GM23338 (cell line): Measurements from ENCODE around the gene RIPOR3. TPM values are rescaled to one million over a fixed set of nuclear protein-coding genes. Genes with fewer than 3 reads are reported as not detected.

ENCODE experiments used
- ATAC-seq: fragments of 200-7000 bp; cut with Tn5 transposase; 3 replicates; pipeline ENCODE4 v1.9.1; 2020
- DNase-seq: peaks from one replicate; pipeline ENCODE4 v3.0.0-alpha.2; 2015; ENCODE audit warnings: low spot score
- H2AFZ ChIP-seq: fragments of 200-600 bp; sonication (generic); 2 replicates; pipeline ENCODE4 v1.8.0; 2016; ENCODE audit warnings: antibody characterized with exemption, mild to moderate bottlenecking, moderate library complexity
- H3F3A ChIP-seq: fragments of 200-600 bp; sonication (generic); replicated peaks from 2 replicates; pipeline ENCODE4 v1.8.0; 2017; ENCODE audit warnings: antibody characterized with exemption, mixed run types, low read depth
- H3K27ac ChIP-seq: fragments of 200-600 bp; sonication (generic); 2 replicates; pipeline ENCODE4 v1.6.1; 2016; ENCODE audit warnings: low read depth
- H3K27me3 ChIP-seq: fragments of 200-600 bp; sonication (generic); 2 replicates; pipeline ENCODE4 v1.8.0; 2016; ENCODE audit warnings: mild to moderate bottlenecking, mixed run types, moderate library complexity; ENCODE audit not compliant: insufficient read depth
- H3K36me3 ChIP-seq: fragments of 200-600 bp; sonication (generic); 2 replicates; pipeline ENCODE4 v1.8.0; 2016; ENCODE audit warnings: mild to moderate bottlenecking; ENCODE audit not compliant: insufficient read depth
- H3K4me1 ChIP-seq: fragments of 200-600 bp; sonication (generic); 2 replicates; pipeline ENCODE4 v1.8.0; 2016; ENCODE audit warnings: mild to moderate bottlenecking, moderate library complexity; ENCODE audit not compliant: insufficient read depth
- H3K4me2 ChIP-seq: fragments of 200-600 bp; sonication (generic); 2 replicates; pipeline ENCODE4 v1.7.1; 2017; ENCODE audit warnings: mixed run types
- H3K4me3 ChIP-seq: fragments of 200-600 bp; sonication (generic); 2 replicates; pipeline ENCODE4 v1.6.1; 2016; ENCODE audit warnings: mixed run types
- H3K79me2 ChIP-seq: fragments of 200-600 bp; sonication (generic); replicated peaks from 2 replicates; pipeline ENCODE4 v1.8.0; 2017; ENCODE audit warnings: mild to moderate bottlenecking; ENCODE audit not compliant: insufficient read depth
- H3K9me2 ChIP-seq: fragments of 200-600 bp; sonication (generic); 2 replicates; pipeline ENCODE4 v1.8.0; 2017; ENCODE audit not compliant: insufficient read depth
- H4K20me1 ChIP-seq: fragments of 200-600 bp; sonication (generic); replicated peaks from 2 replicates; pipeline ENCODE4 v1.8.0; 2017; ENCODE audit warnings: mild to moderate bottlenecking; ENCODE audit not compliant: insufficient read depth
- H3K27ac Mint-ChIP-seq: 2 replicates; pipeline ENCODE4 v1.8.0; 2020; ENCODE audit warnings: inconsistent platforms, mild to moderate bottlenecking, moderate library complexity, mixed read lengths
- H3K27me3 Mint-ChIP-seq: 3 replicates; pipeline ENCODE4 v1.8.0; 2022; ENCODE audit warnings: low read depth, mild to moderate bottlenecking, moderate library complexity, mixed read lengths, inconsistent platforms; ENCODE audit not compliant: insufficient read depth, poor library complexity
- H3K36me3 Mint-ChIP-seq: 3 replicates; pipeline ENCODE4 v1.8.0; 2021; ENCODE audit warnings: low read depth, mild to moderate bottlenecking, inconsistent platforms, moderate library complexity, mixed read lengths
- H3K4me1 Mint-ChIP-seq: 3 replicates; pipeline ENCODE4 v1.8.0; 2020; ENCODE audit warnings: mild to moderate bottlenecking, inconsistent platforms, mixed read lengths
- H3K4me3 Mint-ChIP-seq: 3 replicates; pipeline ENCODE4 v1.8.0; 2021; ENCODE audit warnings: moderate library complexity, mild to moderate bottlenecking, inconsistent platforms, mixed read lengths
- H3K9me3 Mint-ChIP-seq: 3 replicates; pipeline ENCODE4 v1.8.0; 2020; ENCODE audit warnings: moderate library complexity, mild to moderate bottlenecking, inconsistent platforms, mixed read lengths
- CREB1 ChIP-seq: fragments of 250-450 bp; sonication (Bioruptor Pico); IDR thresholded peaks from 2 replicates; pipeline ENCODE4 v1.5.0; 2020; ENCODE audit warnings: low read depth, mild to moderate bottlenecking, moderate library complexity
- EZH2 ChIP-seq: fragments of 200-600 bp; sonication (generic); IDR thresholded peaks from one replicate; pipeline ENCODE4 v1.8.0; 2017; ENCODE audit warnings: antibody characterized with exemption, mild to moderate bottlenecking, low read depth; ENCODE audit not compliant: unreplicated experiment
- POLR2AphosphoS5 ChIP-seq: IDR thresholded peaks from 2 replicates; pipeline ENCODE4 v1.6.1; 2016; ENCODE audit warnings: antibody characterized with exemption, low read depth
- REST ChIP-seq: IDR thresholded peaks from one replicate; pipeline ENCODE4 v1.6.1; 2018; ENCODE audit warnings: antibody characterized with exemption; ENCODE audit not compliant: unreplicated experiment
- ZNF114 ChIP-seq: fragments of 250-450 bp; sonication (Bioruptor Pico); IDR thresholded peaks from 2 replicates; pipeline ENCODE4 v1.5.0; 2020; ENCODE audit warnings: mild to moderate bottlenecking, moderate library complexity
- ZNF331 ChIP-seq: fragments of 250-450 bp; sonication (Bioruptor Pico); IDR thresholded peaks from 2 replicates; pipeline ENCODE4 v1.5.0; 2020; ENCODE audit warnings: low read depth, mild to moderate bottlenecking, moderate library complexity
- polyA plus RNA-seq: library from polyadenylated mRNA; unstranded; fragments of >200 nt; fragmentation: Nextera tagmentation; extraction: Ambion mirVana; gene quantifications from 2 replicates; pipeline ENCODE4 v1.2.1, GENCODE V29; 2016
- total RNA-seq: library from RNA; depleted of rRNA; stranded (reverse); fragments of >200 nt; shearing (Covaris generic); gene quantifications from 2 replicates; pipeline ENCODE4 v1.2.3, GENCODE V29; 2014
- TF ChIP-seq, protein P1 (sequence below): fragments of 250-450 bp; sonication (Bioruptor Pico); IDR thresholded peaks from 2 replicates; pipeline ENCODE4 v1.5.0; 2020; ENCODE audit warnings: mild to moderate bottlenecking, moderate library complexity
- TF ChIP-seq, protein P2 (sequence below), 2 experiments: fragments of 200-600 bp in 1 of 2; sonication (generic) in 1 of 2; conservative IDR thresholded peaks; 2 replicates each; pipeline versions ENCODE4 v1.5.1 to v1.6.1; 2016 to 2017; ENCODE audit warnings: antibody characterized with exemption in 2 of 2, low read depth in 2 of 2, mild to moderate bottlenecking in 2 of 2, moderate library complexity in 1 of 2

The RIPOR3 gene
- total and polyA plus RNA-seq, 2 experiments from 2014 or later, result 4.9 to 6.3 TPM

DNA sequence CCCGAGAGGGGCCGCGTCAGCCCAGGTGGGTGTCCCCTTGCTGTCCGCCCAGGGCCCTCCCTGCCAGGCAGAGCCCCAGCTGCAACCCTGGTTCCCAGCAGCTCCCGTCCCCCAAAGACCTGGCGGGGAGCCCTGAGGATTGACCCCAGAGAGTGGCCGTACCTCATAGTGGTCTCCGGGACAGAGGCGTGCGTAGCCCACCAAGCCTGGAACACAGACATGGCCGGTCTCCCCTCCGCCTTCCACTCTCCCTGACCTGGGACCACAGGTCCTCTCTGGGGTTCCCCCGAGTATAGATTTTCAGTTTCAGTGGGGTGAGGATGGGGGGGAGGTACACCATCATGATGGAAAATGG lies 82.6 kb downstream of the RIPOR3 start:
- Mint-ChIP-seq H3K27ac (no peak overlapping the region), H3K4me3 (no peak overlapping the region), H3K27me3 (peaks cover 5% of the 10 kb centered on the region), H3K4me1 (peaks cover 14% of the 10 kb centered on the region; the same call in 2 of the 3 replicates), H3K36me3 (no peaks in the 10 kb centered on the region), H3K9me3 (no peaks in the 10 kb centered on the region; the same call in 2 of the 3 replicates)
- H3K4me2 ChIP-seq, result no peak overlapping the region
- no peaks in the 10 kb centered on the region for H3K4me1 ChIP-seq
- no peaks in the 10 kb centered on the region for H3F3A ChIP-seq
- TF ChIP-seq EZH2 (no peak), CREB1 (CRISPR knock-in tag) (no peak), POLR2AphosphoS5 (no peak), ZNF331 (CRISPR knock-in tag) (no peak), REST (no peak), ZNF114 (no peak)
- TF ChIP-seq, protein P1, sequence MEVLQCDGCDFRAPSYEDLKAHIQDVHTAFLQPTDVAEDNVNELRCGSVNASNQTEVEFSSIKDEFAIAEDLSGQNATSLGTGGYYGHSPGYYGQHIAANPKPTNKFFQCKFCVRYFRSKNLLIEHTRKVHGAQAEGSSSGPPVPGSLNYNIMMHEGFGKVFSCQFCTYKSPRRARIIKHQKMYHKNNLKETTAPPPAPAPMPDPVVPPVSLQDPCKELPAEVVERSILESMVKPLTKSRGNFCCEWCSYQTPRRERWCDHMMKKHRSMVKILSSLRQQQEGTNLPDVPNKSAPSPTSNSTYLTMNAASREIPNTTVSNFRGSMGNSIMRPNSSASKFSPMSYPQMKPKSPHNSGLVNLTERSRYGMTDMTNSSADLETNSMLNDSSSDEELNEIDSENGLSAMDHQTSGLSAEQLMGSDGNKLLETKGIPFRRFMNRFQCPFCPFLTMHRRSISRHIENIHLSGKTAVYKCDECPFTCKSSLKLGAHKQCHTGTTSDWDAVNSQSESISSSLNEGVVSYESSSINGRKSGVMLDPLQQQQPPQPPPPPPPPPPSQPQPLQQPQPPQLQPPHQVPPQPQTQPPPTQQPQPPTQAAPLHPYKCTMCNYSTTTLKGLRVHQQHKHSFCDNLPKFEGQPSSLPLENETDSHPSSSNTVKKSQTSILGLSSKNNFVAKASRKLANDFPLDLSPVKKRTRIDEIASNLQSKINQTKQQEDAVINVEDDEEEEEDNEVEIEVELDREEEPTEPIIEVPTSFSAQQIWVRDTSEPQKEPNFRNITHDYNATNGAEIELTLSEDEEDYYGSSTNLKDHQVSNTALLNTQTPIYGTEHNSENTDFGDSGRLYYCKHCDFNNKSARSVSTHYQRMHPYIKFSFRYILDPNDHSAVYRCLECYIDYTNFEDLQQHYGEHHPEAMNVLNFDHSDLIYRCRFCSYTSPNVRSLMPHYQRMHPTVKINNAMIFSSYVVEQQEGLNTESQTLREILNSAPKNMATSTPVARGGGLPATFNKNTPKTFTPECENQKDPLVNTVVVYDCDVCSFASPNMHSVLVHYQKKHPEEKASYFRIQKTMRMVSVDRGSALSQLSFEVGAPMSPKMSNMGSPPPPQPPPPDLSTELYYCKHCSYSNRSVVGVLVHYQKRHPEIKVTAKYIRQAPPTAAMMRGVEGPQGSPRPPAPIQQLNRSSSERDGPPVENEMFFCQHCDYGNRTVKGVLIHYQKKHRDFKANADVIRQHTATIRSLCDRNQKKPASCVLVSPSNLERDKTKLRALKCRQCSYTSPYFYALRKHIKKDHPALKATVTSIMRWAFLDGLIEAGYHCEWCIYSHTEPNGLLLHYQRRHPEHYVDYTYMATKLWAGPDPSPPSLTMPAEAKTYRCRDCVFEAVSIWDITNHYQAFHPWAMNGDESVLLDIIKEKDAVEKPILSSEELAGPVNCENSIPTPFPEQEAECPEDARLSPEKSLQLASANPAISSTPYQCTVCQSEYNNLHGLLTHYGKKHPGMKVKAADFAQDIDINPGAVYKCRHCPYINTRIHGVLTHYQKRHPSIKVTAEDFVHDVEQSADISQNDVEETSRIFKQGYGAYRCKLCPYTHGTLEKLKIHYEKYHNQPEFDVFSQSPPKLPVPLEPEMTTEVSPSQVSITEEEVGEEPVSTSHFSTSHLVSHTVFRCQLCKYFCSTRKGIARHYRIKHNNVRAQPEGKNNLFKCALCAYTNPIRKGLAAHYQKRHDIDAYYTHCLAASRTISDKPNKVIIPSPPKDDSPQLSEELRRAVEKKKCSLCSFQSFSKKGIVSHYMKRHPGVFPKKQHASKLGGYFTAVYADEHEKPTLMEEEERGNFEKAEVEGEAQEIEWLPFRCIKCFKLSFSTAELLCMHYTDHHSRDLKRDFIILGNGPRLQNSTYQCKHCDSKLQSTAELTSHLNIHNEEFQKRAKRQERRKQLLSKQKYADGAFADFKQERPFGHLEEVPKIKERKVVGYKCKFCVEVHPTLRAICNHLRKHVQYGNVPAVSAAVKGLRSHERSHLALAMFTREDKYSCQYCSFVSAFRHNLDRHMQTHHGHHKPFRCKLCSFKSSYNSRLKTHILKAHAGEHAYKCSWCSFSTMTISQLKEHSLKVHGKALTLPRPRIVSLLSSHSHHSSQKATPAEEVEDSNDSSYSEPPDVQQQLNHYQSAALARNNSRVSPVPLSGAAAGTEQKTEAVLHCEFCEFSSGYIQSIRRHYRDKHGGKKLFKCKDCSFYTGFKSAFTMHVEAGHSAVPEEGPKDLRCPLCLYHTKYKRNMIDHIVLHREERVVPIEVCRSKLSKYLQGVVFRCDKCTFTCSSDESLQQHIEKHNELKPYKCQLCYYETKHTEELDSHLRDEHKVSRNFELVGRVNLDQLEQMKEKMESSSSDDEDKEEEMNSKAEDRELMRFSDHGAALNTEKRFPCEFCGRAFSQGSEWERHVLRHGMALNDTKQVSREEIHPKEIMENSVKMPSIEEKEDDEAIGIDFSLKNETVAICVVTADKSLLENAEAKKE (CRISPR knock-in tag), result no peak
- TF ChIP-seq, protein P2, sequence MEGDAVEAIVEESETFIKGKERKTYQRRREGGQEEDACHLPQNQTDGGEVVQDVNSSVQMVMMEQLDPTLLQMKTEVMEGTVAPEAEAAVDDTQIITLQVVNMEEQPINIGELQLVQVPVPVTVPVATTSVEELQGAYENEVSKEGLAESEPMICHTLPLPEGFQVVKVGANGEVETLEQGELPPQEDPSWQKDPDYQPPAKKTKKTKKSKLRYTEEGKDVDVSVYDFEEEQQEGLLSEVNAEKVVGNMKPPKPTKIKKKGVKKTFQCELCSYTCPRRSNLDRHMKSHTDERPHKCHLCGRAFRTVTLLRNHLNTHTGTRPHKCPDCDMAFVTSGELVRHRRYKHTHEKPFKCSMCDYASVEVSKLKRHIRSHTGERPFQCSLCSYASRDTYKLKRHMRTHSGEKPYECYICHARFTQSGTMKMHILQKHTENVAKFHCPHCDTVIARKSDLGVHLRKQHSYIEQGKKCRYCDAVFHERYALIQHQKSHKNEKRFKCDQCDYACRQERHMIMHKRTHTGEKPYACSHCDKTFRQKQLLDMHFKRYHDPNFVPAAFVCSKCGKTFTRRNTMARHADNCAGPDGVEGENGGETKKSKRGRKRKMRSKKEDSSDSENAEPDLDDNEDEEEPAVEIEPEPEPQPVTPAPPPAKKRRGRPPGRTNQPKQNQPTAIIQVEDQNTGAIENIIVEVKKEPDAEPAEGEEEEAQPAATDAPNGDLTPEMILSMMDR (conservative IDR thresholded peaks at IDR 0.05; ENCODE audit: low read depth in 2 of 2), result no peak
- no peaks in the 10 kb centered on the region for H3K36me3 ChIP-seq
- no peaks in the 10 kb centered on the region for H3K27me3 ChIP-seq
- no peaks in the 10 kb centered on the region for H3K9me2 ChIP-seq
- no peak overlapping the region for H3K4me3 ChIP-seq
- no peak overlapping the region for H3K27ac ChIP-seq
- ATAC-seq (no peak), DNase-seq (no peak)
- H3K79me2 ChIP-seq, result no peaks in the 10 kb centered on the region
- H4K20me1 ChIP-seq, result no peaks in the 10 kb centered on the region
- H2AFZ ChIP-seq, result no peak overlapping the region
